ENCODE measurements around the gene RALGAPA1.

Gene RALGAPA1

DNA sequence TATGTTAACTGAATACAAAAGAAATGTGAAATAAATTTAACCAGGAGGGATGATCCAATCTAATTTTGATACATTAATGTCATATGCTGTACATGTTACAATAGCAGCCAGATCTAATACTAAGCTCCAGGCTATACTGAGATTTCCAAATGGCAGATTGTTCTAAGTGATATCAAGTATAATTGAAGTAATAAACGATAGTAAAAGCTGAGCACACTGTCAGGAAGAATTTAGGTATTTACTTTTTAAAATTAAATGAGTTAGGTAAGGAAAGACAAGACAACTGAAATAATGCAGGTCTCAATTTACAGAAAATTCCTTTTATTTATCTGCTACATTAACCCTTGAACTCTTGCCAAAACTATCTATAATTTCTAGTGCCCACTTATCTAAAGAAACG is 235.2 kb downstream of the RALGAPA1 start:
- no peak overlapping the region for H3K4me3 Mint-ChIP-seq
- TF ChIP-seq, protein P1, sequence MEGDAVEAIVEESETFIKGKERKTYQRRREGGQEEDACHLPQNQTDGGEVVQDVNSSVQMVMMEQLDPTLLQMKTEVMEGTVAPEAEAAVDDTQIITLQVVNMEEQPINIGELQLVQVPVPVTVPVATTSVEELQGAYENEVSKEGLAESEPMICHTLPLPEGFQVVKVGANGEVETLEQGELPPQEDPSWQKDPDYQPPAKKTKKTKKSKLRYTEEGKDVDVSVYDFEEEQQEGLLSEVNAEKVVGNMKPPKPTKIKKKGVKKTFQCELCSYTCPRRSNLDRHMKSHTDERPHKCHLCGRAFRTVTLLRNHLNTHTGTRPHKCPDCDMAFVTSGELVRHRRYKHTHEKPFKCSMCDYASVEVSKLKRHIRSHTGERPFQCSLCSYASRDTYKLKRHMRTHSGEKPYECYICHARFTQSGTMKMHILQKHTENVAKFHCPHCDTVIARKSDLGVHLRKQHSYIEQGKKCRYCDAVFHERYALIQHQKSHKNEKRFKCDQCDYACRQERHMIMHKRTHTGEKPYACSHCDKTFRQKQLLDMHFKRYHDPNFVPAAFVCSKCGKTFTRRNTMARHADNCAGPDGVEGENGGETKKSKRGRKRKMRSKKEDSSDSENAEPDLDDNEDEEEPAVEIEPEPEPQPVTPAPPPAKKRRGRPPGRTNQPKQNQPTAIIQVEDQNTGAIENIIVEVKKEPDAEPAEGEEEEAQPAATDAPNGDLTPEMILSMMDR (IDR thresholded peaks at IDR 0.05; ENCODE audit: unreplicated experiment in 3 of 3), result no peak
- no peaks in the 10 kb centered on the region for H3K9me3 Mint-ChIP-seq
- peaks cover 3% of the 10 kb centered on the region for H3K36me3 Mint-ChIP-seq (ENCODE audit: low read depth)
- H3K4me1 Mint-ChIP-seq, result no peaks in the 10 kb centered on the region
- H3K27ac Mint-ChIP-seq, result no peak overlapping the region
- H3K27me3 Mint-ChIP-seq (ENCODE audit: low read depth), result no peaks in the 10 kb centered on the region

DNA sequence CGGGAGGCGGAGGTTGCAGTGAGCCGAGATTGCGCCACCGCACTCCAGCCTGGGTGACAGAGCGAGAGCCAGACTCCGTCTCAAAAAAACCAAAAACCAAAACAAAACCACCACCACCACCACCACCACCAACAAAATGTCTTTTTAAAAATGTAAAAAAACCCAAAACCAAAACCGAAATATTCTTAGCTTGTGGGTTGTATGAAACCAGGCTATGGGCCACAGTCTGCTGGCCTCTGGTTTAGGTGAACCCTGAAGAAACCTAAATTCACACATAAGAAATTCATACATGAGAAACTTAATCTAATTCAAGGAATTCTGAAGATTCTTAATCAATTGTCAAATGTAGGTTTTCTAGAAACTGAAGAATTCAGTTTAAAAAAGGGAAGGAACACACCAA is 237.5 kb downstream of the RALGAPA1 start:
- H3K27me3 Mint-ChIP-seq (ENCODE audit: low read depth), result no peaks in the 10 kb centered on the region
- H3K9me3 Mint-ChIP-seq, result no peaks in the 10 kb centered on the region
- no peak overlapping the region for H3K27ac Mint-ChIP-seq
- TF ChIP-seq, protein P1 (IDR thresholded peaks at IDR 0.05; ENCODE audit: unreplicated experiment in 3 of 3), result no peak
- no peak overlapping the region for H3K4me3 Mint-ChIP-seq
- peaks cover 3% of the 10 kb centered on the region for H3K36me3 Mint-ChIP-seq (ENCODE audit: low read depth)
- H3K4me1 Mint-ChIP-seq, result no peaks in the 10 kb centered on the region

DNA sequence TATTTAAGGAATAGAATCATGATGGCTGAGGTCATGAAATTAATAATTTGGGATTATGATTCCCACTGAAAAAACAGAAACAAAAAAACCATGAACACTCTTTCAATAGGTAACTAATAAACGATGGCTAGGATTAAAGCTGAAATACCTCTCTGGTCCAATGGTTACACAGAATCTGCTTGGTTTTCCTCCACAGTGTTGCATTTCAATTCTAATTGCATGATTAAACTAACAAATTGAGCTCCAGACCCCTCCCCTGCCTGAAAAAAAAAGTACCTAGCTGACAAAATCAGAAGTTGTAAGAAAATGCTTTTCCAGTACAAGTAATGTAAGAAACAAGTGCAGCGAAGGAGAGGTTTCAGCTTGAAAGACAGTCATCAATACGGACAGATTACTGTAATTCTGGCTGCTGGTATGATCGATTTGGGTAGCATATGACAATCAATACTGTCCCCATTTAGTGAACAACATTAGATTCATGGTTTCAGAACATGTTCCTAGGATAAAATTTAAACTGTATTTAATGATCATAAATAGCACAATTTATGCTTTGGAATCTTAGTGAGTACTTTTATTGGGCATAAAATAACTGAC is 243.1 kb downstream of the RALGAPA1 start:
- H3K36me3 Mint-ChIP-seq (ENCODE audit: low read depth), result peaks cover 3% of the 10 kb centered on the region
- no peak overlapping the region for H3K4me3 Mint-ChIP-seq
- H3K27ac Mint-ChIP-seq, result peak overlapping the region; percentile 13 to 33 (median 15)
- no peaks in the 10 kb centered on the region for H3K9me3 Mint-ChIP-seq
- H3K27me3 Mint-ChIP-seq (ENCODE audit: low read depth), result no peaks in the 10 kb centered on the region
- TF ChIP-seq, protein P1 (IDR thresholded peaks at IDR 0.05; ENCODE audit: unreplicated experiment in 3 of 3), result no peak
- no peaks in the 10 kb centered on the region for H3K4me1 Mint-ChIP-seq

DNA sequence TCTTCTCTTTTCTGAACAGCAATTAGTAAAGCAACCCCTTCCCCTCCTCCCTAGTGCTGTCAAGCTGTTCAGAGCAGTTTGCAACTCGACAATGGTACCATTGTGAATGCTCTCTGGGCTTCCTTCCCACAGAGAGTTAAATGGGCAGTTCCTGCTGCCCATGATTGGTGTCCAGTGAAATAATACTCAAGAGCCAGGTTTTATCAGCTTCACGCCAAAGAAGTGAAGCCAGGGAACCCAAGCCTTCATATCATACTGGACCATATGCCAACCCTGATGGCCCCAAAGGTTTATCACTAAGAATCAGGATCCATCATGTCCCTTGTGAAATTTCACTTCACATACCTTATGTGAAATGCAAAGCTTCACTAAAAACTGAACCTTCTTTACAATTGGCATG is 250.4 kb downstream of the RALGAPA1 start:
- H3K36me3 Mint-ChIP-seq (ENCODE audit: low read depth), result no peaks in the 10 kb centered on the region
- H3K9me3 Mint-ChIP-seq, result no peaks in the 10 kb centered on the region
- TF ChIP-seq, protein P1 (IDR thresholded peaks at IDR 0.05; ENCODE audit: unreplicated experiment in 3 of 3), result no peak
- H3K27me3 Mint-ChIP-seq (ENCODE audit: low read depth), result no peaks in the 10 kb centered on the region
- H3K4me3 Mint-ChIP-seq, result no peak overlapping the region
- no peaks in the 10 kb centered on the region for H3K4me1 Mint-ChIP-seq
- no peak overlapping the region for H3K27ac Mint-ChIP-seq

DNA sequence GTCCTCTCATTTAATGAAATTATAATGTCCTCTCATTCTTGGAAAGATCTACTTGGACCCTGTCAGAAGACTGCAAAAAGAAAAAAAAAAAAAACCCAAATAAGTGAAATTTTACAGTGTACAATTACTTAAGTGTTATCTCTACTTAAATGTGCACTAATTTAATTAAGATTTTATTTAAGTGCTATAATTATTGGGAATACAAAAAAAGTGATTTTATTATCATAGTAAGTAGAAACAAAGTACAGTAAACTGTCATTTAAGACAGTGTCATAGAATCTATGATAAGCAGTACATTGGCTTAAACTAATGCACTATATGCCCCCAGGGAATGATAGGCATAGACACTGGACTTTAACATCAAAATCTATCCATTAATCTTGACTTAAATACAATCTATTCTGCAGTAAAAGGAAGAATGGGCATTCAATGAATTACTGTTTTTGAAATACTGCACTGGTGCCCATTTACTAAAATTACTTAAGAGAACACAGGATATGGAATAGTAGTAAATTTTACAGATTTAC is 251.8 kb downstream of the RALGAPA1 start:
- Mint-ChIP-seq H3K36me3 (ENCODE audit: low read depth) (no peaks in the 10 kb centered on the region), H3K27me3 (ENCODE audit: low read depth) (no peaks in the 10 kb centered on the region), H3K4me1 (no peaks in the 10 kb centered on the region), H3K27ac (no peak overlapping the region), H3K9me3 (no peaks in the 10 kb centered on the region), H3K4me3 (no peak overlapping the region)
- TF ChIP-seq, protein P1 (IDR thresholded peaks at IDR 0.05; ENCODE audit: unreplicated experiment in 3 of 3), result no peak

DNA sequence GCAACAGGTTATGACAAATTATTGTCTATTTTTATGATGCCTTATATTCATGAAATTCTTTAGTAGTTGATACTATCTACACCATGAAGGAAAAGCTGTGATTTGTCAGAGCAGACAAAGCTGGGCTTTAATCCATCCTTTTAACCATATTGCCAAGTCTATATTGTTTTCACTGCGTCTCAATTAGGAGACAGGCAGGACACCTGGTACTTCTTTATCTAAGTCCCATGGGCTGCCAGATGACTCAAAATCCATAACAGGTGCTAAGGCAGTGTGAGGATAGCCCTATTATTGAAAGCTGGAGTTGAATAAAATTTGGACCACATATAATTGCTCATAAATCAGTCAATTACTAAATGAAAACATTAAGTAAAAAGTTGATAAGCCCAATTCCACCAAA is 252.5 kb downstream of the RALGAPA1 start:
- Mint-ChIP-seq H3K4me3 (no peak overlapping the region), H3K36me3 (ENCODE audit: low read depth) (no peaks in the 10 kb centered on the region), H3K27me3 (ENCODE audit: low read depth) (no peaks in the 10 kb centered on the region), H3K27ac (no peak overlapping the region), H3K9me3 (no peaks in the 10 kb centered on the region), H3K4me1 (no peaks in the 10 kb centered on the region)
- TF ChIP-seq, protein P1 (IDR thresholded peaks at IDR 0.05; ENCODE audit: unreplicated experiment in 3 of 3), result no peak

Data from nephron (organoid).